ENCODE data around the gene CAMK1. TPM values are rescaled to one million over a fixed set of nuclear protein-coding genes. Genes with fewer than 3 reads are reported as not detected.

The CAMK1 gene
- total RNA-seq, 1 experiment from 2014 or later = 11.8 TPM

- Histone ChIP-seq H3K27me3 (replicated peaks) (no peaks in the 10 kb centered on the region), H3K4me3 (no peak overlapping the region), H3K27ac (no peak overlapping the region), H3K4me1 (replicated peaks) (peaks cover 15% of the 10 kb centered on the region), H3K36me3 (peaks cover 89% of the 10 kb centered on the region), H3K9me3 (replicated peaks) (no peaks in the 10 kb centered on the region)
- DNase-seq (ENCODE audit: low read depth in 1 of 2, low spot score in 2 of 2) = no peak
Measured at GRCh38 chr3:9806137-9806536, 36.4 kb upstream of the CAMK1 start.

GRCh38 chr3:9804996-9805395, 35.2 kb upstream of the CAMK1 start:
- no peak for DNase-seq (ENCODE audit: low read depth in 1 of 2, low spot score in 2 of 2)
- peaks cover 7% of the 10 kb centered on the region for H3K4me1 ChIP-seq (replicated peaks)
- no peaks in the 10 kb centered on the region for H3K27me3 ChIP-seq (replicated peaks)
- no peak overlapping the region for H3K27ac ChIP-seq
- H3K9me3 ChIP-seq (replicated peaks) = no peaks in the 10 kb centered on the region
- peaks cover 91% of the 10 kb centered on the region for H3K36me3 ChIP-seq
- H3K4me3 ChIP-seq = no peak overlapping the region

- no peaks in the 10 kb centered on the region for H3K4me1 ChIP-seq (replicated peaks)
- H3K27ac ChIP-seq = no peak overlapping the region
- no peak overlapping the region for H3K4me3 ChIP-seq
- H3K36me3 ChIP-seq = peaks cover 89% of the 10 kb centered on the region
- DNase-seq (ENCODE audit: low read depth in 1 of 2, low spot score in 2 of 2) = no peak
- no peaks in the 10 kb centered on the region for H3K9me3 ChIP-seq (replicated peaks)
- H3K27me3 ChIP-seq (replicated peaks) = no peaks in the 10 kb centered on the region
Measured at GRCh38 chr3:9803494-9803893, 33.7 kb upstream of the CAMK1 start.

- DNase-seq (ENCODE audit: low read depth in 1 of 2, low spot score in 2 of 2) = no peak
- H3K27ac ChIP-seq = no peak overlapping the region
- no peaks in the 10 kb centered on the region for H3K4me1 ChIP-seq (replicated peaks)
- H3K36me3 ChIP-seq = peaks cover 91% of the 10 kb centered on the region
- H3K4me3 ChIP-seq = no peak overlapping the region
- H3K9me3 ChIP-seq (replicated peaks) = no peaks in the 10 kb centered on the region
- H3K27me3 ChIP-seq (replicated peaks) = no peaks in the 10 kb centered on the region
Measured at GRCh38 chr3:9800529-9800928, 30.8 kb upstream of the CAMK1 start.

GRCh38 chr3:9797196-9797945, 27.6 kb upstream of the CAMK1 start:
- peaks cover 85% of the 10 kb centered on the region for H3K36me3 ChIP-seq
- H3K27ac ChIP-seq = no peak overlapping the region
- H3K4me3 ChIP-seq = no peak overlapping the region
- H3K9me3 ChIP-seq (replicated peaks) = no peaks in the 10 kb centered on the region
- no peaks in the 10 kb centered on the region for H3K27me3 ChIP-seq (replicated peaks)
- DNase-seq (ENCODE audit: low read depth in 1 of 2, low spot score in 2 of 2) = no peak
- H3K4me1 ChIP-seq (replicated peaks) = no peaks in the 10 kb centered on the region

- Histone ChIP-seq H3K27ac (no peak overlapping the region), H3K9me3 (replicated peaks) (no peaks in the 10 kb centered on the region), H3K36me3 (peaks cover 81% of the 10 kb centered on the region), H3K4me1 (replicated peaks) (peaks cover 12% of the 10 kb centered on the region), H3K27me3 (replicated peaks) (no peaks in the 10 kb centered on the region), H3K4me3 (no peak overlapping the region)
- no peak for DNase-seq (ENCODE audit: low read depth in 1 of 2, low spot score in 2 of 2)
Measured at GRCh38 chr3:9795207-9795606, 25.5 kb upstream of the CAMK1 start.

- no peak for DNase-seq (ENCODE audit: low read depth in 1 of 2, low spot score in 2 of 2)
- Histone ChIP-seq H3K27ac (no peak overlapping the region), H3K9me3 (replicated peaks) (no peaks in the 10 kb centered on the region), H3K36me3 (peaks cover 81% of the 10 kb centered on the region), H3K4me3 (no peak overlapping the region), H3K4me1 (replicated peaks) (peaks cover 12% of the 10 kb centered on the region), H3K27me3 (replicated peaks) (no peaks in the 10 kb centered on the region)
Measured at GRCh38 chr3:9794400-9794799, 24.7 kb upstream of the CAMK1 start.

- Histone ChIP-seq H3K27me3 (replicated peaks) (no peaks in the 10 kb centered on the region), H3K36me3 (peaks cover 76% of the 10 kb centered on the region), H3K4me1 (replicated peaks) (peaks cover 12% of the 10 kb centered on the region), H3K27ac (peak overlapping the region; percentile 98), H3K9me3 (replicated peaks) (no peaks in the 10 kb centered on the region), H3K4me3 (peak overlapping the region; percentile 69)
- DNase-seq (ENCODE audit: low read depth in 1 of 2, low spot score in 2 of 2) = peak in 1 of 2 experiments; percentile 27
Measured at GRCh38 chr3:9793161-9793781, 23.5 kb upstream of the CAMK1 start.

GRCh38 chr3:9792405-9793160, 22.8 kb upstream of the CAMK1 start, which contains the start of the genes ARPC4 and TADA3:
TSS of gene ARPC4 (plus strand) at chr3:9793082. CDS start at chr3:9793122, 40 bp downstream.
TSS of gene TADA3 (minus strand) at chr3:9792473. CDS start at chr3:9791466, 1,007 bp downstream.
- H3K27ac ChIP-seq = peak within 1 kb of the TSS; percentile 98
- H3K27me3 ChIP-seq (replicated peaks) = no peaks in the 10 kb centered on the region
- H3K9me3 ChIP-seq (replicated peaks) = no peaks in the 10 kb centered on the region
- DNase-seq (ENCODE audit: low read depth in 1 of 2, low spot score in 2 of 2) = peak; percentile 92 to 99
- H3K4me1 ChIP-seq (replicated peaks) = peaks cover 12% of the 10 kb centered on the region
- peak within 1 kb of the TSS; percentile 69 for H3K4me3 ChIP-seq
- H3K36me3 ChIP-seq = peaks cover 72% of the 10 kb centered on the region

- peaks cover 12% of the 10 kb centered on the region for H3K4me1 ChIP-seq (replicated peaks)
- H3K27ac ChIP-seq = peak overlapping the region; percentile 98
- H3K27me3 ChIP-seq (replicated peaks) = no peaks in the 10 kb centered on the region
- peak overlapping the region; percentile 69 for H3K4me3 ChIP-seq
- peaks cover 72% of the 10 kb centered on the region for H3K36me3 ChIP-seq
- H3K9me3 ChIP-seq (replicated peaks) = no peaks in the 10 kb centered on the region
- no peak for DNase-seq (ENCODE audit: low read depth in 1 of 2, low spot score in 2 of 2)
Measured at GRCh38 chr3:9791790-9792404, 22.1 kb upstream of the CAMK1 start.

GRCh38 chr3:9791127-9791526, 21.4 kb upstream of the CAMK1 start:
- H3K4me3 ChIP-seq = no peak overlapping the region
- H3K9me3 ChIP-seq (replicated peaks) = no peaks in the 10 kb centered on the region
- H3K27me3 ChIP-seq (replicated peaks) = no peaks in the 10 kb centered on the region
- peaks cover 75% of the 10 kb centered on the region for H3K36me3 ChIP-seq
- no peak for DNase-seq (ENCODE audit: low read depth in 1 of 2, low spot score in 2 of 2)
- H3K27ac ChIP-seq = no peak overlapping the region
- H3K4me1 ChIP-seq (replicated peaks) = peaks cover 12% of the 10 kb centered on the region

- no peak overlapping the region for H3K4me3 ChIP-seq
- H3K9me3 ChIP-seq (replicated peaks) = no peaks in the 10 kb centered on the region
- no peaks in the 10 kb centered on the region for H3K27me3 ChIP-seq (replicated peaks)
- H3K36me3 ChIP-seq = peaks cover 69% of the 10 kb centered on the region
- no peak overlapping the region for H3K27ac ChIP-seq
- peaks cover 12% of the 10 kb centered on the region for H3K4me1 ChIP-seq (replicated peaks)
- no peak for DNase-seq (ENCODE audit: low read depth in 1 of 2, low spot score in 2 of 2)
Measured at GRCh38 chr3:9787714-9788113, 18.0 kb upstream of the CAMK1 start.

- Histone ChIP-seq H3K4me3 (no peak overlapping the region), H3K27me3 (replicated peaks) (no peaks in the 10 kb centered on the region), H3K36me3 (peaks cover 74% of the 10 kb centered on the region), H3K4me1 (replicated peaks) (peaks cover 11% of the 10 kb centered on the region), H3K9me3 (replicated peaks) (no peaks in the 10 kb centered on the region), H3K27ac (no peak overlapping the region)
- DNase-seq (ENCODE audit: low read depth in 1 of 2, low spot score in 2 of 2) = no peak
Measured at GRCh38 chr3:9786825-9787669, 17.3 kb upstream of the CAMK1 start.
